ENCODE measurements around the gene SDK1.
A peak's percentile ranks its signal among the peaks of the same experiment; 100 is the strongest.
"Not testable (repeated sequence)": the region's sequence is repeated elsewhere in the genome, so short reads cannot be mapped to it uniquely, and the experiment has no call there.

The SDK1 gene

DNA sequence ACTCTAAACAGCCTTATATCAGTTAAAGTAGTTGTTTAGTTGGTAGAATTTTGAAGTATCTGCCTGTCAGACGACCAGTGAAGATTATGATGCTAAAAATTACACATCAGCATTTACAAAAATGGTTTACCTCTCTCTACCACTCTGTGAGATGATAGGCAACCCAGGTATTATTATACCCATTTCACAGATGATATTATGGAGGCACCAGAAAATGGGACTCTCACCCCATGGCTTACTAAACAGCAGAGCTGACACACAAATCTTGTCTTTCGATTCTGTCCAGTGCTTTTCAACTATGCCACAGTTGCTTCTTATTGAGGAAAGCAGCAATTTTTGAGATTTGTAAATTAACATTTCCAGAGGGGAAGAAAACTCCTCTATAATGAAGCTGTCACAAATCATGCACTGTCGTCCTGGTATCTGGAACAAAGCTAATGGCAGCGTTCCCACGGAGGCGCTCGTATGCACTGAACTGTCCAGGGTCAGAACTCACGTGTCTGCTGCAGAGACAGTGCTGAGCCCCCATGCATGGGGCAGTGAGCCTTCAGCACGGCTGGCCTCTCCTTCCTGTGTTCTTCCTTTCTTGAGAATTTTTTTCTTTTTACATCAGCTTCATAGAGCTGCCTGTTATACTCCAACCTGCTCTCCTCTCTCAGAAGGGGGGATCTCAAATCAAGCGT lies 381.1 kb downstream of the SDK1 start:
- no peak for DNase-seq

- no peak for DNase-seq
Observed at GRCh38 chr7:3683546-3684539, 382.8 kb downstream of the SDK1 start.

GRCh38 chr7:3688071-3688470 lies 387.0 kb downstream of the SDK1 start:
- DNase-seq, result no peak

DNA sequence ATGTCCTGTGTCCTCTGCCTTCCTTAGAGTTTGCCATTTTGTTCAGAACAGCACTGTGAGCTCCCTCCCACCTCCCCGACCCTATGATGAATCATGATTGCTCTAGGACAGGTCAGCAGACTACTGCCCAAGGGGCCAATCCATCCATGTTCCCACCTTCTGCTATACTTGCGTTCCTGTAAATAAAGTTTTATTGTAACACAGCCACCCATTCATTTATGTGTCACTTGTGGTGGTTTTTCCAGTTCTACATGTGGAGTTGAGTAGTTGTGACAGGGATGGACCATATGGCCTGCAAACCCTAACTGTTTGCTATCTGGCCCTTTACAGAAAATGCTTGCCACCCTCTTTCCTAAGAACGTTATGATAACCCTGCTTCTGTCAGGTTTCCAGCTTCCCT lies 387.8 kb downstream of the SDK1 start:
- no peak for DNase-seq

DNA sequence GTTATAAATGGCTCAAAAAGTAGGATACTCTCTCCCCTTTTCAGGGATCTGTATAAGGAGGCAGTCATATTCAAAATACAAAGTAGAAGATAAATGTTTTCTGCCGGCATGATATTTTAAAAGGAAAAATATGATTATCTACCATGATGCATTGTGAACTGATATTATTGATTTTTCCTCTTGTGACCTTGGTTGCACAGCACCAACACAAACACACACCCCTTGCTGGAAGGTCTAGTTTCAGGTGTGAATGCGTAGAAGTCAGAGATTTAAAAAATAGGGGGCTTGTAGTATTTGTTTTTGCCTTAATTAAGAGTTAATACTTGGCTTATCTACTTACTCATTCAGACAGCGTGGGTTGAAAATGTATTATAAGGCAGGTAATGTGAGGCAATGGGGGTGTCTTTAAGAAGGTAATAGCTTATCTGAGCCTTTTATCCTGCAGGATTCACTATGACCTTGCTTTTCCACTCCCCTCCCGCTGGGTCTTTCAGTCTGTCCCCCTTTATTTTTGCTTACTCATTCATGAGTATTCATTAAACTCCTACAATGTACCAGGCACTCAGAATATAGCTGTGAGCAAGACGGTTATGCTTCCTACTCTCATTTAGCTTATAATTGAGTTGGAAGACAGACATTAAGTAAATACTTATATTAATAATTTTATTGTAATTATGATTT lies 390.6 kb downstream of the SDK1 start:
- DNase-seq, result no peak

DNA sequence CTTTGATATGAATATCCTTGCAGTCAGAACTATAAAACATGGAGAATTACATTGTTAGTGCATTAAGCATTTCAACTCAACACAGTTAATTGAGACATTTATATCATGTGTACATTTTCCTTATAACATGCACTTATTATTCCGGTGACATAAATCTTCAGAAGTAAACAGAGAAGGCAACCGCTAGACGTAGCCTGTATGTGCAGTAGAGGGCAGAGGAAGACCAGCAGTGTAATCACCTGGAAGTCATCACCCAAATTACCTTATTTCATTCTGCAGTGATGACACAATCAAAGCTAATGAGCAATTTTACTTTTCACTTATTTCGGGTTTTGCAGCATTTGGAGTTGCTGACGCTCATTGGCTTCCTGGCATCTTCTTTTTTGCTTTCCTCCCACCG lies 394.6 kb downstream of the SDK1 start:
- DNase-seq, result no peak

DNA sequence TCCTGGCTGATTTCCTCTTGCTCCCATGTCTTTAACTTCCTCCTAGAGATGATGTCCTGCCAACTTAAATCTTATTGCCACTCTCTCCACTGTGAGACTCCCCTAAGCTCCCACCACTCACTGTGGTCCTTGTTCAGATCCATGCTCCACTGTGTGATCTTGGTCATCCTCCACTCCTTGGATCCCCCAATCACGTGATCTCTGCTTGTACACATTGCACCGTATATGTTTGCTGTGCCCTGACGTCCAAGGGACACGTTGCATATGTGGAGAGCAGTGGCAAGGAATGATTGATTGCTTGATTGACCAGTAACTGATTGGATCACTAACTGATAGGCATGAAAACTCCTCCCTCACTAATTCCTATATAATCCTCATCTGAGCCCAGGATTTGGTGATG lies 395.1 kb downstream of the SDK1 start:
- no peak for DNase-seq

DNA sequence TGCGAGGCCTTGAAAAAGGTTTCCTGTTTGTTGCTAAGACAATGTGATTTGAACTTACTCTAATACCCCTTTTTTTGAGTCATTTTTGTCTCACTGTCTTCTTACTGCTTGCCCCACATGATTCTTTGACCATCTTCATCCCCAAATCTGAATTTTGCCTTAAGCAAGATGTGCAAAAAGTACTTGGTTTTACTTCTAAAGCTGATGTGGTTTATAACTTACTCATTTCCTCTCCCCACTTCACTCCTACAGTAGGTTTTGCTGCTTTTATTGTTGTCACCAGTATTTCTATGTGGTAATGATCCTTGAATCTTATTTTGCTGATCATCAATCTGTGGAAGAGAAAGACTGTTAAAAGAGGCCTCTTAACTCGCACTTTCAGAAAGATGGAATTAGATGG lies 396.4 kb downstream of the SDK1 start:
- DNase-seq, result no peak

DNA sequence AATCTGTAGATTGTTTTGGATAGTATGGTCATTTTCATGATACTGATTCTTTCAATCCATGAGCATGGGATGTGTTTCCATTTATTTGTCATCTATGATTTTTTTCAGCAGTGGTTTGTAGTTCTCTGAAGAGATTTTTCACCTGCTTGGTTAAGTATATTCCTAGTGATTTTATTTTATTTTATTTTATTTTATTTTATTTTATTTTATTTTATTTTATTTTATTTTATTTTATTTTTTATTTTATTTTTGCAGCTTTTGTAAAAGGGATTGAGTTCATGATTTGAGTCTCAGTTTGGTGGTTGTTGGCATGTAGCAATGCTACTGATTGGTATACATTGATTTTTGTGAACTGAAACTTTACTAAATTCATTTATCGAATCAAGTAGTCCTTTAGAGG lies 404.2 kb downstream of the SDK1 start:
- no peak for DNase-seq

GRCh38 chr7:3706091-3706490 lies 405.0 kb downstream of the SDK1 start:
- not testable (repeated sequence) for DNase-seq

- DNase-seq, result no peak
Observed at GRCh38 chr7:3710122-3710521, 409.1 kb downstream of the SDK1 start.

DNA sequence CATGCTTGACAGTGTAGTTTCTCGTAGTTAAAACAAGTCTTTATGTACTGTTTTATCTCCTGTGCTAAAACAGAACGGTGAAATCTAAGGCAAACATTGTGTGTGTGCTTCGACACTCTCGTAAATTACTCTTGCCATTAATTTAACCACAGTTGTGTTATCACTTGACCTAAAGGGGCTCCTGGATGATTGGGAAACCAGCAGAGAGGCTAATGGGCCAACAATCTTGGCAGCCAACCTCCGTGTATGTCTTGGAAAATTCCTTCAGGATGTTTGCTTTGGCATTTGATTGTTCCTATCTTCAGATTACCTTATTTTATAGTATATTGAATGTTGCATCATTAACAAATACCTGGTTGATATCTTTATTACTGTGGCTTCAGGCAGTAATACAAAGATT lies 409.5 kb downstream of the SDK1 start:
- no peak for DNase-seq

DNA sequence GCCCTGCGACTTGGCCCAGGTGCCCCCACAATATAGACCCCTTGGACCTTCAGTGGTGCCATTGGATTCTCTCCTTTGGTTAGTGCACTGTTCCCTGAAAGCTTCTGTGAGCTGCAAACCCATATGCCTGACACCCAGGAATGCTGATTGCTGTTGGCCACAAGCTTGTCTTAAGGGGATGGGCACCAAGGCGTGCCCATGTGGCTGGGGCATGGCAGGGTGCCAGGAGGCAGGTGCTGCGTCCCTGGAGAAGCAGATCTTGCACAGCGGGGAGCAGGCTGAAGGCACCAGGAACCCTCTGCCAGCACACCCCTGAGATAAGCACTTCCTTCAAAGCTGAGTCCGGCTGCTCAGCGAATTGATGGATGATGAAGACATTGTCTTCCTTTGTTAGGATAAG lies 411.8 kb downstream of the SDK1 start:
- no peak for DNase-seq

DNA sequence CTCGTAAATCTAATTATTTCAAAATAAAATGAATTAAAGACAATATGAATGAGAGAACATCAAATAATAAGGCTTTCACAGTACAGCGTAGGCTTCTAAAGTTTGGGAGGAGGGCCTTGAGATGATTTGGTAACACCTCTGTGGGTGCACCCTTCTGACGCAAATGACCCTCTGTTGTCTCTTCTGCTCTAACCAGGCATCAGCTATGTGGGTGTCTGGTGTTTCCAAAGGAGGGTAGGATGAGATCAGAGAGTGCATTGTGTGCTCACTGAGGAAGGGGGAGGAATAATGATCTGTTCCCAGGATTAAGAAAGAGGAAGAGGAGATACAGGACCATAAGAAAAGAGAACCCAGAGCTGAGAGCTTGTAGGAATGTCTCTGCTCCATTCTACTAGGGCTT lies 420.4 kb downstream of the SDK1 start:
- DNase-seq, result no peak

DNA sequence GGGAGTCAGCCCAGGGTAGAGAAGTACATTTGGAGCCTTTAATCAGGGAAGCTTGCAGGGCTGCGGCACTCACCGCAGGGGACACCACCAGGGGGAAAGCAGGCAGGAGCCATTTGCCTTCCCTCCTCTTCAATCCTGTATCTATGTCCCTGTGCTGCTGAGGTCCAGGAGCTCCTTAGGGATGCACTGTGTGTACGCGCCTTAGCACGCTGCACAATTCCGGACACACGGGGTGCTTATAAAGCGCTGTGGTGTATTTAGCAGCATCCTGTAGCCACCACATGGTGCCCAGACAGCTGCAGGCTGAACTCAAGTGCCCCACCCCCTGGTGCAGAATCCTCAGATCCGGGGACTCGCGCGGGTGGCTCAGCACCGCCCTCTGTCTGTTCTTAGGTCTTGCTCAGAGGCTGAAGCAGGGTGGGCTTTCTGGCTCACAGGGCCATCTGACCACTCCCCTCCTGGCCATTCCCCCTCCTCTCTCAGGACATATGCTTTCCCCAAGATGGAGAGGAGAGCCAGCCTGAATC lies 421.4 kb downstream of the SDK1 start:
- DNase-seq, result peak; percentile 5

- no peak for DNase-seq
Observed at GRCh38 chr7:3725155-3726059, 424.4 kb downstream of the SDK1 start.

- DNase-seq, result no peak
Observed at GRCh38 chr7:3730276-3730675, 429.2 kb downstream of the SDK1 start.

- DNase-seq, result no peak
Observed at GRCh38 chr7:3732395-3733005, 431.4 kb downstream of the SDK1 start.

GRCh38 chr7:3733541-3734140 lies 432.6 kb downstream of the SDK1 start:
- DNase-seq, result no peak

- no peak for DNase-seq
Observed at GRCh38 chr7:3738964-3739363, 437.9 kb downstream of the SDK1 start.

DNA sequence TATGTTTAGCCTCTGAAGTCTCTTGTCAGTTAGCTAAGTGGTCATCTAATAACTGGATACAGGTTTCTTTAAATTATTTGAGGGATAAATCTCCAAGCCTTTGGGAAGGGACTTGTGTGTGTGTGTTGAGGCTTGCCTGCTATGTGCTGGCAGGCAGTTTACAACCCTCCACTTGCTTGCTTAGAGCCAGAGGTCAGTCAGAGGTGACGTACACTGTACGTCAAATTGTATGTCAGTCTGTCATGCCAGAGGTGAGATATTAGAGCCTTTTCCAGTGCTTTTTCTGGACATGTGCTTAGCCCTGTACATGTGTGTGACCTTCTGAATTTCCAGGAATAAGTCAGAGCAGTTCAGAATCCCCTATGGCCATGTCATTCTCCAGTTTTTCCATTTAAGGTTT lies 438.9 kb downstream of the SDK1 start:
- DNase-seq, result no peak

Data from activated CD4-positive, alpha-beta T cell treated with anti-CD3 and anti-CD28 coated beads, Interleukin-2, amount 50 U/mL, for 1 hour (primary cell).